Keratinocyte (primary cell): ENCODE results near the gene UNC13A.

Experiments used
- CTCF ChIP-seq, 3 experiments: IDR thresholded peaks in 1 of 3; conservative IDR thresholded peaks in 1 of 3; optimal IDR thresholded peaks in 1 of 3; 2 replicates in 2 of 3; 3 replicates in 1 of 3; pipeline versions ENCODE3 to v1.5.1; 2011; ENCODE audit warnings: low read length in 3 of 3, mild to moderate bottlenecking in 3 of 3, moderate library complexity in 2 of 3, control low read depth in 1 of 3, inconsistent platforms in 1 of 3; ENCODE audit not compliant: insufficient read depth in 2 of 3; ENCODE audit errors: extremely low read depth in 1 of 3
- EZH2 ChIP-seq: IDR thresholded peaks from one replicate; pipeline ENCODE4 v1.6.1; 2012; ENCODE audit warnings: inconsistent platforms, mild to moderate bottlenecking, low read length, moderate library complexity

GRCh38 chr19:17654993-17655392 is 33.2 kb downstream of the UNC13A start:
- TF ChIP-seq CTCF (optimal IDR thresholded peaks at IDR 0.05 in 1 of 3, IDR thresholded peaks at IDR 0.05 in 1 of 3, conservative IDR thresholded peaks at IDR 0.05 in 1 of 3; ENCODE audit: extremely low read depth in 1 of 3, insufficient read depth in 2 of 3, low read length in 3 of 3) (no peak), EZH2 (no peak)
